Ishikawa (cell line): Measurements from ENCODE around the gene UVSSA.

Experiments
- CEBPB ChIP-seq: IDR thresholded peaks from 2 replicates; pipeline ENCODE4 v1.6.1; 2012
- CREB1 ChIP-seq: IDR thresholded peaks from 2 replicates; pipeline ENCODE4 v1.6.1; 2012; ENCODE audit warnings: low read depth
- EGR1 ChIP-seq: IDR thresholded peaks from 2 replicates; pipeline ENCODE4 v1.6.1; 2012
- EP300 ChIP-seq: IDR thresholded peaks from 2 replicates; pipeline ENCODE4 v1.6.1; 2012; ENCODE audit warnings: borderline replicate concordance
- FOXM1 ChIP-seq: IDR thresholded peaks from 2 replicates; pipeline ENCODE4 v1.6.1; 2012; ENCODE audit warnings: low read depth, borderline replicate concordance
- NFIC ChIP-seq: IDR thresholded peaks from 2 replicates; pipeline ENCODE4 v1.6.1; 2012
- RAD21 ChIP-seq: IDR thresholded peaks from 2 replicates; pipeline ENCODE4 v1.6.1; 2012; ENCODE audit warnings: low read depth
- TAF1 ChIP-seq: IDR thresholded peaks from 2 replicates; pipeline ENCODE4 v1.6.1; 2012; ENCODE audit warnings: low read depth, mild to moderate bottlenecking
- TCF12 ChIP-seq: IDR thresholded peaks from 2 replicates; pipeline ENCODE4 v1.6.1; 2012; ENCODE audit warnings: low read depth
- TEAD4 ChIP-seq: IDR thresholded peaks from 2 replicates; pipeline ENCODE4 v1.6.1; 2012
- YY1 ChIP-seq: IDR thresholded peaks from 2 replicates; pipeline ENCODE4 v1.6.1; 2012; ENCODE audit warnings: low read depth
- ZBTB7A ChIP-seq: IDR thresholded peaks from 2 replicates; pipeline ENCODE4 v1.6.1; 2012; ENCODE audit warnings: low read depth
- TF ChIP-seq, protein P1 (sequence below): IDR thresholded peaks from 2 replicates; pipeline ENCODE4 v1.6.1; 2012
- TF ChIP-seq, protein P2 (sequence below): IDR thresholded peaks from 2 replicates; pipeline ENCODE4 v1.6.1; 2012; ENCODE audit warnings: low read depth, mild to moderate bottlenecking
- TF ChIP-seq, protein P3 (sequence below): IDR thresholded peaks from 2 replicates; pipeline ENCODE4 v1.6.1; 2012

Gene UVSSA

DNA sequence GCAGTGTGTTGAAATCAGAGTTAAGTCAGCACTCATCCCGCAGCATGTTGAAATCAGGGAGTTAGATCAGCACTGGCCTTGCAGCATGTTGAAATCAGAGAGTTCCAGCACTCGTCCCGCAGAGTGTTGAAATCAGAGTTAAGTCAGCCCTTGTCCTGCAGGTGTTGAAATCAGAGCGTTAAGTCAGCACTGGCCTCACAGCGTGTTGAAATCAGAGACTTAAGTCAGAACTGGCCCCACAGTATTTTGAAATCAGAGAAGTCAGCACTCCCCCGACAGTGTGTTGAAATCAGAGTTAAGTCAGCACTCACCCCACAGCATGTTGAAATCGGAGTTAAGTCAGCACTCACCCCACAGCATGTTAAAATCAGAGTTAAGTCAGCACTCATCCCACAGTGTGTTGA lies 10.9 kb upstream of the UVSSA start:
- TF ChIP-seq RAD21 (no peak), FOXM1 (no peak)

DNA sequence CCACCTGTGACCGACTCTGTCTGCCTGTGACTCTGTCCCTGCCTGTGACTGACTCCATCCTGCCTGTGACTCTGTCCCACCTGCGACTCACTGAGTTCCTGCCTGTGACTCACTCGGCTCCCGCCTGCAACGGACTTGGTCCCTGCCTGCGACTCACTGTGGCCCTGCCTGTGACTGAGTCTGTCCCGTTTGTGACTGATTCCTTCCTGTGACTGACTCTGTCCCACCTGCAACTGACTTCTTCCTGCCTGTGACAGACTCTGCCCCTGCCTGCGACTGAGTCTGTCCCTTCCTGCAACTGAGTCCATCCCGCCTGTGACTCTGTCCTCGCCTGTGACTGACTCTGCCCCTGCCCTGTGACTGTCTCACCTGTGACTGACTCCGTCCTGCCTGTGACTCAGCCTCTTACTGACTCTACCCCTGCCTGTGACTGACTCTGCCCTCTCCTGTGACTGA lies 9.6 kb upstream of the UVSSA start:
- TF ChIP-seq FOXM1 (no peak), CREB1 (no peak), EGR1 (no peak), TCF12 (no peak), RAD21 (no peak)
- TF ChIP-seq, protein P1, sequence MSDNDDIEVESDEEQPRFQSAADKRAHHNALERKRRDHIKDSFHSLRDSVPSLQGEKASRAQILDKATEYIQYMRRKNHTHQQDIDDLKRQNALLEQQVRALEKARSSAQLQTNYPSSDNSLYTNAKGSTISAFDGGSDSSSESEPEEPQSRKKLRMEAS, result no peak

DNA sequence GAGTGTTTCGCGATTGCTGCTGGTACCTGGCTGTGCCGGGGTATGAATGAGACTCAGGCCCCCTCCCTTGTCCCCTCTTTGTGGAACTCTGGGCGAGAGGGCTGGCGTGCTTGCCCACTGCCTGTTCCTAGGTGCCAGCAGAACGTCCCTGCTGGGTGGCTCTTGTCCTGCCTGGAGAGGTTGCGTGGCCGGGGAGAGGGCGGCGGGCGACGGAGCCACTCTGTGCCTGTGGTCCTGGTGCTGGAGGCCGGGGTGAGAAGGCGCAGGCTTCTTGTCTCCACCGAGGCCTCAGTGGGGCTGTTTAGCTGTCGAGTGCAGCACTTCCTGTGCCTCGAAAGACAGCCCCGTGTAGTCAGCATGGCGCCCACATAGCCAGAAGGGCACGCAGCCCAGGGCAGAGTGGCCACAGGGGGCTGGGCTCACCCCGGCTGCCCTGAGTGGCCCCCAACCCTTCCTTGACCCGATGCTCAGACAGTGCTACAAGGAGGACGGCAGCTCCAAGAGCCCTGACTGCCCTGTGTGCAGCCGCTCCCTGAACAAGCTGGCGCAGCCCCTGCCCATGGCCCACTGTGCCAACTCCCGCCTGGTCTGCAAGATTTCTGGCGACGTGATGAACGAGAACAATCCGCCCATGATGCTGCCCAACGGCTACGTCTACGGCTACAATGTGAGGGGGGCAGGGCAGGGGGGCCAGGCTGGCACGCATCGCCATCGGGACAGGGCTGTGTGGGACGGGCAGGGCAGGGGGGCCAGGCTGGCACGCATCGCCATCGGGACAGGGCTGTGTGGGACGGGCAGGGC lies 8.9 kb upstream of the UVSSA start:
- TF ChIP-seq FOXM1, result no peak
- TF ChIP-seq TEAD4, result no peak
- TF ChIP-seq TCF12, result no peak
- TF ChIP-seq ZBTB7A, result no peak
- no peak for TF ChIP-seq YY1
- TF ChIP-seq CEBPB, result no peak
- TF ChIP-seq EP300, result no peak
- TF ChIP-seq, protein P2, sequence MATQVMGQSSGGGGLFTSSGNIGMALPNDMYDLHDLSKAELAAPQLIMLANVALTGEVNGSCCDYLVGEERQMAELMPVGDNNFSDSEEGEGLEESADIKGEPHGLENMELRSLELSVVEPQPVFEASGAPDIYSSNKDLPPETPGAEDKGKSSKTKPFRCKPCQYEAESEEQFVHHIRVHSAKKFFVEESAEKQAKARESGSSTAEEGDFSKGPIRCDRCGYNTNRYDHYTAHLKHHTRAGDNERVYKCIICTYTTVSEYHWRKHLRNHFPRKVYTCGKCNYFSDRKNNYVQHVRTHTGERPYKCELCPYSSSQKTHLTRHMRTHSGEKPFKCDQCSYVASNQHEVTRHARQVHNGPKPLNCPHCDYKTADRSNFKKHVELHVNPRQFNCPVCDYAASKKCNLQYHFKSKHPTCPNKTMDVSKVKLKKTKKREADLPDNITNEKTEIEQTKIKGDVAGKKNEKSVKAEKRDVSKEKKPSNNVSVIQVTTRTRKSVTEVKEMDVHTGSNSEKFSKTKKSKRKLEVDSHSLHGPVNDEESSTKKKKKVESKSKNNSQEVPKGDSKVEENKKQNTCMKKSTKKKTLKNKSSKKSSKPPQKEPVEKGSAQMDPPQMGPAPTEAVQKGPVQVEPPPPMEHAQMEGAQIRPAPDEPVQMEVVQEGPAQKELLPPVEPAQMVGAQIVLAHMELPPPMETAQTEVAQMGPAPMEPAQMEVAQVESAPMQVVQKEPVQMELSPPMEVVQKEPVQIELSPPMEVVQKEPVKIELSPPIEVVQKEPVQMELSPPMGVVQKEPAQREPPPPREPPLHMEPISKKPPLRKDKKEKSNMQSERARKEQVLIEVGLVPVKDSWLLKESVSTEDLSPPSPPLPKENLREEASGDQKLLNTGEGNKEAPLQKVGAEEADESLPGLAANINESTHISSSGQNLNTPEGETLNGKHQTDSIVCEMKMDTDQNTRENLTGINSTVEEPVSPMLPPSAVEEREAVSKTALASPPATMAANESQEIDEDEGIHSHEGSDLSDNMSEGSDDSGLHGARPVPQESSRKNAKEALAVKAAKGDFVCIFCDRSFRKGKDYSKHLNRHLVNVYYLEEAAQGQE, result no peak
- TF ChIP-seq CREB1, result no peak
- TF ChIP-seq TAF1, result no peak
- TF ChIP-seq, protein P3, sequence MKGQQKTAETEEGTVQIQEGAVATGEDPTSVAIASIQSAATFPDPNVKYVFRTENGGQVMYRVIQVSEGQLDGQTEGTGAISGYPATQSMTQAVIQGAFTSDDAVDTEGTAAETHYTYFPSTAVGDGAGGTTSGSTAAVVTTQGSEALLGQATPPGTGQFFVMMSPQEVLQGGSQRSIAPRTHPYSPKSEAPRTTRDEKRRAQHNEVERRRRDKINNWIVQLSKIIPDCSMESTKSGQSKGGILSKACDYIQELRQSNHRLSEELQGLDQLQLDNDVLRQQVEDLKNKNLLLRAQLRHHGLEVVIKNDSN, result no peak
- TF ChIP-seq EGR1, result no peak
- TF ChIP-seq, protein P1, result no peak

DNA sequence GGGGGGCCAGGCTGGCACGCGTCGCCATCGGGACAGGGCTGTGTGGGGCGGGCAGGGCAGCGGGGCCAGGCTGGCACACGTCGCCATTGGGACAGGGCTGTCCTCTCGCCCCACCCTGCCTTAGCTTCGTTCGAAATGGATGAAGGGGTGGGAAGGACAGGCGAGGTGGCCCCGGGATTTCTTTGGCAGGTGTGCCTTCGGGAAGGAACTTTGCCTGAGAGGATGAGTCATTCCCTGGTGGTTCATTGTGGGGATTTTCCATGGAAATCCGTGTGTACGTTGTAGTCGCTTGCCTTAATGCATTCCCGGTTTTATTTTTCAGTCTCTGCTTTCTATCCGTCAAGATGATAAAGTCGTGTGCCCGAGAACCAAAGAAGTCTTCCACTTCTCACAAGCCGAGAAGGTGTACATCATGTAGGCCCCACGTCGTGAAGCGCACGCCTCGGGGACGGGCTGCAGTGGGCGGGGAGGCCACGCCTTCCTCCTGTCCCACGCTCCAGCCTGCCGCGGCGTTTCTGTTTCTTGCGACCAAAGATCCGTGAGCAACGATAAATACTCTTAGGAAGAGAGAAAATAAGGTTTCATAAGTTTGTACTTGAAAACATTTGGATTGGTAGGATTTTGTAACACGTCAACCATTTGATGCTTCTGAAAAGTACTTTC lies 8.1 kb upstream of the UVSSA start:
- TF ChIP-seq EP300 (no peak), FOXM1 (no peak), RAD21 (no peak), ZBTB7A (no peak)
- TF ChIP-seq, protein P2, result no peak

DNA sequence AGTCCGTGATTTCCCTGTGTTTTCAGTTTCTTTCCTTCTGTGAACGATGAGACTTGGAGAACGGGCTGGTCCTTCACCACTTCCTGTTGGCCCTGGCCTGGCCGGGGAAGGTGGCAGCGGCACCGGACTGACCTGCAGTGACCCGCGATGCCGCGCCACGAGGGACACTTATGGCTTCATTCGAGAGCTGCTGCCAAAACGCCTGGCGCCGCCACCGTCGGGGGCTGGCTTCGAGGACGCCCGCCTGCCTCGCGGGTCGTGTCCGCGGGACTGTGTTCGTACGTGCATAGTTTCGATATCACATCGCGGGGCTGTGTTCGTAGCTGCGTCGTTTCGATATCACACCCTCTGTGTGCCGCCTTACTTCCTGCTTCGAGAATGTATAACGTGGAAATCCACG lies 7.5 kb upstream of the UVSSA start:
- TF ChIP-seq CREB1 (no peak), EP300 (no peak), TAF1 (no peak)
- TF ChIP-seq, protein P1, result no peak

DNA sequence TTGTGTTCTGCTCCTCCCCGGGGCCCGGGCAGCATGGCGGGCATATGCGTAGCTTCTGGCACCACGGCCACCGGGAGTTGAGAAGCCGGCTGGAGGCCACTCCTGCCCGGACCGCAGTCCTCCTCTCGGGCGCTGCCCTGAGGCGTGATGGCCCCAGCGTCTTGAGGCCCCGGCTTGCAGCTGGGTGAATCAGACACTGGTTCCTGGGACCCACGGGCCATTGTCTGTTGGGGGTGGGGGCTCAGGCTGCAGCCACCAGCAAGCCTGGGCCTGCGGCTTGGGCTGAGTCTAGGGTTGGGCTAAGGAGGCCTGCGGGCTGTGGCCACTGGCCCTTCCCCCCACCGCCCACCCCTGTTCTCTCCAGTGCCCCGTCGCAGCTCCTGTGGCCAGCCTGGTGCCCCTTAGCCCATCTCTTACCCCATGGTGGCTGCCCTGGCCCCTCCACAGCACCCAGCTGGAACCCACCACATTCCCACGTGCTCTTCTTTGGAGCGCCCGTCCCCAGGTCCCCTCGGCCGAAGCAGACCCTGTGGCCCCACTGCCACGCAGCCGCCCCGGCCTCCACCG lies 6.7 kb upstream of the UVSSA start:
- TF ChIP-seq, protein P1, result no peak
- TF ChIP-seq TAF1, result no peak
- TF ChIP-seq NFIC, result no peak
- TF ChIP-seq EGR1, result no peak
- no peak for TF ChIP-seq TEAD4
- TF ChIP-seq, protein P3, result no peak
- TF ChIP-seq TCF12, result no peak
- no peak for TF ChIP-seq CREB1
- TF ChIP-seq FOXM1, result no peak
- no peak for TF ChIP-seq EP300
- TF ChIP-seq, protein P2, result no peak
- no peak for TF ChIP-seq ZBTB7A
- no peak for TF ChIP-seq CEBPB
- no peak for TF ChIP-seq YY1
- TF ChIP-seq RAD21, result no peak
